Upper lobe of left lung (tissue), 4 donors: Measurements from ENCODE around the gene SIK2.

Experiments
- CTCF ChIP-seq, 6 experiments: fragments of 450-650 bp in 4 of 6; fragments of 200-600 bp in 2 of 6; sonication (generic) in 2 of 6; IDR thresholded peaks; one replicate each; pipeline ENCODE4 v1.5.1; 2016 to 2019; ENCODE audit warnings: antibody characterized with exemption in 6 of 6
- POLR2A ChIP-seq, 4 donors: fragments of 450-650 bp; IDR thresholded peaks; one replicate each; pipeline ENCODE4 v1.5.1; 2016 to 2017; ENCODE audit warnings: antibody characterized with exemption in 4 of 4, mild to moderate bottlenecking in 2 of 4
- POLR2AphosphoS5 ChIP-seq, 2 donors: sonication (generic); formaldehyde crosslinking; IDR thresholded peaks; one replicate each; pipeline ENCODE4 v1.5.1; 2017; ENCODE audit warnings: antibody characterized with exemption in 2 of 2

- TF ChIP-seq POLR2AphosphoS5 (IDR thresholded peaks at IDR 0.05) (no peak), CTCF (IDR thresholded peaks at IDR 0.05) (no peak), POLR2A (IDR thresholded peaks at IDR 0.05) (no peak)
Observed at GRCh38 chr11:111756097-111756496, 153.8 kb downstream of the SIK2 start.
